ENCODE measurements around the gene AP5B1. TPM values are rescaled to one million over a fixed set of nuclear protein-coding genes. Genes with fewer than 3 reads are reported as not detected.
A peak's percentile ranks its signal among the peaks of the same experiment; 100 is the strongest.

The AP5B1 gene
- total and polyA plus RNA-seq, 9 of the 15 experiments (the other 6 are each of a cell fraction or from before 2014, with no cell fraction given) = 0.51 to 24.2 (median 5.1) TPM

GRCh38 chr11:65779919-65780769 is 632 bp downstream of the AP5B1 start (continued):
- TF ChIP-seq KAT7 (CRISPR knock-in tag; IDR thresholded peaks at IDR 0.05; ENCODE audit: borderline replicate concordance) (peak; percentile 86; the same call in 1 of the 2 replicates), DLX4 (CRISPR knock-in tag; IDR thresholded peaks at IDR 0.05) (no peak), NR1H2 (CRISPR knock-in tag; IDR thresholded peaks at IDR 0.05) (peak; percentile 57; the same call in 1 of the 2 replicates), CUX1 (CRISPR knock-in tag; IDR thresholded peaks at IDR 0.05) (no peak), MNT (conservative IDR thresholded peaks at IDR 0.05) (peak; percentile 51 to 77; a peak in 3 of 4 replicates), TRIM24 (IDR thresholded peaks at IDR 0.05) (no peak), ZNF668 (CRISPR knock-in tag; IDR thresholded peaks at IDR 0.05) (no peak), RBM25 (IDR thresholded peaks at IDR 0.05; ENCODE audit: low read depth, low read length, severe bottlenecking) (peak; percentile 63), ZBTB40 (IDR thresholded peaks at IDR 0.05) (peak; percentile 68), ZBTB40 (CRISPR knock-in tag; IDR thresholded peaks at IDR 0.05) (no peak)
